Aorta (tissue), 5 donors: ENCODE data around the gene FGD3. TPM values are rescaled to one million over a fixed set of nuclear protein-coding genes. Genes with fewer than 3 reads are reported as not detected.
"Not testable (repeated sequence)": the region's sequence is repeated elsewhere in the genome, so short reads cannot be mapped to it uniquely, and the experiment has no call there.

ENCODE experiments used
- ATAC-seq: fragments of 200-7000 bp; cut with Tn5 transposase; one replicate; pipeline ENCODE4 v1.9.1; 2022; ENCODE audit warnings: moderate library complexity; ENCODE audit not compliant: low FRiP score
- DNase-seq, 2 donors: peaks; one replicate each; pipeline ENCODE4 v3.0.0-alpha.2; 2020
- H3K27ac ChIP-seq, 2 donors: one replicate each; pipeline ENCODE4 v1.5.1; 2013; ENCODE audit warnings: low read length in 2 of 2, mild to moderate bottlenecking in 2 of 2, moderate library complexity in 2 of 2, control low read depth in 1 of 2, inconsistent platforms in 1 of 2, low read depth in 1 of 2
- H3K27me3 ChIP-seq, 2 donors: one replicate each; pipeline ENCODE4 v1.6.1; 2013; ENCODE audit warnings: control low read depth in 1 of 2, low read length in 1 of 2, mild to moderate bottlenecking in 1 of 2, moderate library complexity in 1 of 2; ENCODE audit not compliant: insufficient read depth in 2 of 2, control insufficient read depth in 1 of 2
- H3K36me3 ChIP-seq, 2 donors: one replicate each; pipeline ENCODE4 v1.6.1; 2013; ENCODE audit warnings: control low read depth in 1 of 2, low read length in 1 of 2, mild to moderate bottlenecking in 1 of 2; ENCODE audit not compliant: insufficient read depth in 2 of 2, control insufficient read depth in 1 of 2
- H3K4me1 ChIP-seq, 2 donors: one replicate each; pipeline ENCODE4 v1.6.1; 2013; ENCODE audit warnings: low read length in 2 of 2, control low read depth in 1 of 2, mild to moderate bottlenecking in 1 of 2, moderate library complexity in 1 of 2; ENCODE audit not compliant: insufficient read depth in 2 of 2, control insufficient read depth in 1 of 2
- H3K4me3 ChIP-seq, 2 donors: one replicate each; pipeline ENCODE4 v1.5.1; 2013; ENCODE audit warnings: low read length in 2 of 2, control low read depth in 1 of 2, mild to moderate bottlenecking in 1 of 2
- H3K9me3 ChIP-seq: one replicate; pipeline ENCODE4 v1.6.1; 2013; ENCODE audit warnings: mild to moderate bottlenecking, low read length; ENCODE audit not compliant: control insufficient read depth
- WGBS, 2 donors: extraction: QIAGEN DNeasy Blood & Tissue Kit; methylation state at CpG; one replicate each; pipeline ENCODE4 v1.1.7; 2013; 5-methylcytosine and 5-hydroxymethylcytosine counted together
- intact Hi-C, 2 donors: fragments of 100-400 bp; cut with DNase I; formaldehyde crosslinking; loops; one replicate each; pipeline versions ENCODE4 v1.14.2 to v1.15.0; 2022
- polyA plus RNA-seq, 2 donors: library from polyadenylated mRNA; stranded (reverse); fragments of 200-250 nt; gene quantifications; one replicate each; pipeline ENCODE4 v1.2.3, GENCODE V29; 2013
- total RNA-seq, 2 donors: library from RNA; stranded (reverse); fragmentation: NEBNext Ultra II Directional; extraction: Animal tissue kit (Norgen Biotek cat#: 25700); gene quantifications; one replicate each; pipeline ENCODE4 v1.2.1, GENCODE V29; 2021
- donor health status: healthy with polysubstance abuse.
- donor health status: Bipolar disorder and iron deficiency.
- donor health status: DM: no; HTN: no; CAD: no.
- donor health status: DM: no; HTN: no; CAD: no.
- donor health status: DM: yes; HTN: yes; CAD: no.

Gene FGD3
- total and polyA plus RNA-seq, 4 donors: 0.69 to 13.4 (median 5.8) TPM

DNA sequence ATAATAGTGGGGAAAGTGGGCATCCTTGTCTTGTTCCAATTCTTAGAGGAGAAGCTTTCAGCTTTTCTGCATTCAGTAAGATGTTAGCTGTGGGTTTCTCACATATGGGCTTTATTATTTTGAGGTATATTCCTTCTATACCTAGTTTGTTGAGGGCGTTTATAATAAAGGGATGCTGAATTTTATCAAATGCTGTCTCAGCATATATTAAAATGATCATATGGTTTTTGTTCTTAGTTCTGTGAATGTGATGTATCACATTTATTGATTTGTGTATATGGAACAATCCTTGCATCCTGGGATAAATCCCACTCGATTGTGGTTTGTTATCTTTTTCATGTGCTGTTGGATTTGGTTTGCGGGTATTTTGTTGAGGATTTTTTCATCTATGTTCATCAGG, 43.1 kb downstream of the FGD3 start:
- intact Hi-C loops: no loop called here
- H3K27me3 ChIP-seq: no peaks in the 10 kb centered on the region
- 87 to 93% methylated on average over 3 of the region's 3 CpGs for WGBS, 2 donors
- ATAC-seq (no peak), DNase-seq (no peak)
- H3K4me1 ChIP-seq: peaks cover 0 to 3% of the 10 kb centered on the region in 2 donors
- H3K4me3 ChIP-seq: no peak overlapping the region
- no peaks in the 10 kb centered on the region for H3K36me3 ChIP-seq
- no peak overlapping the region for H3K27ac ChIP-seq
- peaks cover 5% of the 10 kb centered on the region for H3K9me3 ChIP-seq

DNA sequence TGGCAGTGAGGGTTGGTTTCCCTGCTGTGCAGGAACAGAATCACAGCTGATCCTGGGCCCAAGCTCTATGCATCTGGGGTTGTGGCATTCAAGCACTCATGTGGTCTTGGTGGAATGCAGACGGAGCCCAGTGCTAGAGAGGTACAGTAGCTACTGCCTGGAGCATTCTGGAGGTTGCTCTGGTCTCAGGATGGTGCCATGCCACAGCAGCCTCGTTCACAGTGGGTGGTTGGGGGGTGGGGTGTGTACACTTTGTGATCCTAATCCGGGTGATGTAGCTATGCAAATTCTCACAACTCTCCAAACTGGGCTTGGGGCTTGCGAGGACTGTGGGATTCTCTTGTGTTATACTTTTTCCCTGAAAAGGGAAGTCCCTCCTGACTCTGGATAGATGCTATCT, 45.2 kb downstream of the FGD3 start:
- Histone ChIP-seq H3K27me3 (no peaks in the 10 kb centered on the region), H3K27ac (no peak overlapping the region), H3K9me3 (peaks cover 5% of the 10 kb centered on the region), H3K36me3 (no peaks in the 10 kb centered on the region), H3K4me3 (no peak overlapping the region), H3K4me1 (no peaks in the 10 kb centered on the region)
- no peak for DNase-seq
- intact Hi-C loops: no loop called here
- ATAC-seq: no peak
- WGBS, 2 donors: 59 to 70% methylated on average over 4 of the region's 4 CpGs

GRCh38 chr9:92998871-92999270, 51.5 kb downstream of the FGD3 start:
- 86 to 90% methylated on average over 10 of the region's 10 CpGs for WGBS, 2 donors

DNA sequence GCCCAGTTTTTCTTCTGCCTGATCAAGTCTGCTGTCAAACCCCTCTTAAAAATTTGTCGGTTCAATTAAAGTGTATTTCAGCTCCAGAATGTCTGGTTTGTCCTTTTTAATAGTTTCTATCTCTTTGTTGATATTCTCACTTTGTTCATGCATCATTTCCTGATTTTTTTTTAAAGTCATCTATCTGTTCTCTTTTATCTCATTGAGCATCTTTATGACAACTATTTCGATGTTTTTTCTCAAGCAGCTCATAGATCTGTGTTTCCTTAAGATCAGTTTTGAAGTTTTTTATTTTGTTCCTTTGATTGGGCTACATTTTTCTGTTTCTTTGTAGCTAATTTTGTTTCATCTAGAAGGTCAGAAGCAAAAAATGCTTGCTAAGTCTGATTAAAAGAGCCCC, 53.7 kb downstream of the FGD3 start:
- H3K4me1 ChIP-seq: no peaks in the 10 kb centered on the region
- no peaks in the 10 kb centered on the region for H3K9me3 ChIP-seq
- no peaks in the 10 kb centered on the region for H3K27me3 ChIP-seq
- no peak overlapping the region for H3K4me3 ChIP-seq
- intact Hi-C loops: loop anchor here (10.0 kb wide), 2 partner anchors 94 to 304 kb away; partner anchors contain the start of gene CARD19 (in 2 of the 2)
- WGBS, 2 donors: 90 to 94% methylated on average over 2 of the region's 2 CpGs
- no peak overlapping the region for H3K27ac ChIP-seq
- no peak for ATAC-seq
- H3K36me3 ChIP-seq: no peaks in the 10 kb centered on the region
- DNase-seq: no peak

More at GRCh38 chr9:92998871-92999270, 51.5 kb downstream of the FGD3 start:
- ATAC-seq, H3K27ac ChIP-seq, H3K4me1 ChIP-seq, H3K9me3 ChIP-seq, intact Hi-C loops, H3K27me3 ChIP-seq, H3K4me3 ChIP-seq, H3K36me3 ChIP-seq, DNase-seq: not testable (repeated sequence)

GRCh38 chr9:93002700-93003099, 55.4 kb downstream of the FGD3 start:
- Histone ChIP-seq H3K27ac (no peak overlapping the region), H3K4me3 (no peak overlapping the region), H3K27me3 (no peaks in the 10 kb centered on the region), H3K4me1 (no peaks in the 10 kb centered on the region), H3K9me3 (no peaks in the 10 kb centered on the region), H3K36me3 (no peaks in the 10 kb centered on the region)
- WGBS, 2 donors: 86 to 87% methylated on average over 8 of the region's 8 CpGs
- intact Hi-C loops: loop anchor here (10.0 kb wide), 2 partner anchors 92 to 302 kb away; partner anchors contain the start of gene CARD19 (in 2 of the 2)
- no peak for DNase-seq
- no peak for ATAC-seq

DNA sequence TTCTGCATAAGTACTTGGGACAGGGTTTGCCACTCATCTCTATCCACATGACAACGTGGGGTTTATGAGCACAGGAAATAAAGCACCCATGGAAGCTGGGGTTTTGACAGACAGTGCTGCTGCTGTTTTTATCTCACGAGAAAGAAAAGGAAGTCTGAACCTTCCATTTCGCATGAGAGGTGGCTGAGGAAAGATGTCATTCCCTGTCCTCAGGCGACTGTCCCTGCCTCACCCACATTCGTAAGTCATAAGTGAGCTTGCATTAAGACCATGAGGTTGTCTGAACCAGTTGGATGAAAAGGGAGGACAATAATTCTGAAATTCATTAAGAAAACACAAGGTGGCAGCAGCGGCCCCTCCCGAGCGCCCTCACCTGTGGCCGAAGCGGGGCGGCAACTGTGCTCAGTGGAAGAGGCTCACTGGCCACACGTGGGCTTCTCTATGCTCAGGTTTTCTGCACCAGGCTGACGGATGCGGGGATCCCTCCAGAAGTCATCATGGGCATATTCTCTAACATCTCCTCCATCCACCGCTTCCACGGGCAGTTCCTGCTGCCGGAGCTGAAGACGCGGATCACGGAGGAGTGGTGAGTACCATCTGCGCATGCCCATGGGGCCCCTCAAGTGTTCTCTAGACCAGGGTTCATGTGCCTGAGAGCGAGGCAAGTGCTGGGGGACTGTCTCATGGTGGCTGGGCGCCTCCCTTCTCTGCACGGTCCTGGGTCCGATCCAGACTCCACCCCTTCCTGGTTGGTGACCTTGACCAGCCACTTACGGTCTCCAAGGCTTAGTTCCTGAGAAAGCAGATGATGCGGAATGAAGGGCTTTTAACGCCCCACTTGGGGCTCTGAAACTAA, 56.5 kb downstream of the FGD3 start:
- H3K4me1 ChIP-seq: no peaks in the 10 kb centered on the region
- WGBS, 2 donors: 26 to 30% methylated on average over 28 of the region's 28 CpGs
- ATAC-seq: peak; percentile 82
- DNase-seq: no peak
- no peak overlapping the region for H3K27ac ChIP-seq
- no peaks in the 10 kb centered on the region for H3K9me3 ChIP-seq
- H3K27me3 ChIP-seq: no peaks in the 10 kb centered on the region
- H3K36me3 ChIP-seq: no peaks in the 10 kb centered on the region
- intact Hi-C loops: loop anchor here (10.0 kb wide), 2 partner anchors 91 to 301 kb away; partner anchors contain the start of gene CARD19 (in 2 of the 2)
- H3K4me3 ChIP-seq: no peak overlapping the region

DNA sequence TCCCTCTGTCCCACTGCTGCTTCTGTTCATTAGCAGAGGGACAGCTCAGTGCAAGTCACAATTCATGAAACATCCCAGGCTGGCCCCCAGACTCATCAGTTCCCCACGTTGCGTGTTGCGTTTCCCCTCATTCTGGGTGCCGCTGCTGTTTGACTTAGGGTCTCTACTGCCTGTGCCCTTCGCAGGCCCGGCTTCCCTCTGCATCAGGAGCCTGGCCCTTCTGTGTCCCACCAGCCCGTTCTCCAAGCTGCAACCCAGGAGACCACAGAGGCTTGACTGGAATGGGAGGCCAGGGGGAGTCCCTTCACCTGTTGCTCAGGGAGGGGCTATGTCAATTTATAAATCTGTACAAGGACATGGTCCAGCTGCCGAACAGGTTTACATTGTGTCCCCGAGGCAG, 57.2 kb downstream of the FGD3 start:
- intact Hi-C loops: loop anchor here (10.0 kb wide), 2 partner anchors 90 to 300 kb away; partner anchors contain the start of gene CARD19 (in 2 of the 2)
- Histone ChIP-seq H3K27me3 (no peaks in the 10 kb centered on the region), H3K9me3 (no peaks in the 10 kb centered on the region), H3K4me3 (no peak overlapping the region), H3K27ac (no peak overlapping the region), H3K36me3 (no peaks in the 10 kb centered on the region), H3K4me1 (no peaks in the 10 kb centered on the region)
- DNase-seq: no peak
- WGBS, 2 donors: 86 to 91% methylated on average over 9 of the region's 9 CpGs
- no peak for ATAC-seq

DNA sequence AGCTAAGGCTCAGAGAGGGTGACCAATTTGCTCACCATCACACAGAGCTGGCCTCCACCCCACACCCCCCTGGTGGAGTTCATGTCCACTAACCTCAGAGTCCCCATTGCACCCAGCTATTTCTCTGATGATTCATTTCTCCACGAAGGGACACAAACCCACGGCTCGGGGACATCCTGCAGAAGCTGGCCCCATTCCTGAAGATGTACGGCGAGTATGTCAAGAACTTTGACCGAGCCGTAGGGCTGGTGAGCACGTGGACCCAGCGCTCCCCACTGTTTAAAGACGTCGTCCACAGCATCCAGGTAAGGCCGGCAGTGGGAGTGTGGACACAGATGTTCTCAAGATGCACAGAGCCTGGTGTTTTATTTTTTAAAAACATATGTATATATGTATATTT, 58.6 kb downstream of the FGD3 start:
- no peak overlapping the region for H3K27ac ChIP-seq
- ATAC-seq: no peak
- H3K4me3 ChIP-seq: no peak overlapping the region
- no peaks in the 10 kb centered on the region for H3K4me1 ChIP-seq
- intact Hi-C loops: loop anchor here (5.0 to 10.0 kb wide), 3 partner anchors 46 to 299 kb away; partner anchors contain the start of gene CARD19 (in 2 of the 2)
- no peak for DNase-seq
- 89 to 90% methylated on average over 12 of the region's 12 CpGs for WGBS, 2 donors
- no peaks in the 10 kb centered on the region for H3K9me3 ChIP-seq
- no peaks in the 10 kb centered on the region for H3K27me3 ChIP-seq
- no peaks in the 10 kb centered on the region for H3K36me3 ChIP-seq
